OCI-M2 (cell line): ENCODE results near the gene IGSF21.

Experiments
- DNase-seq: peaks from one replicate; lab custom pipeline; 2025; ENCODE audit not compliant: unreplicated experiment; lab: John Stamatoyannopoulos, UW

Gene IGSF21

GRCh38 chr1:18119289-18119688 is 11.7 kb downstream of the IGSF21 start:
- no peak for DNase-seq

GRCh38 chr1:18119771-18120377 is 12.3 kb downstream of the IGSF21 start:
- no peak for DNase-seq

DNA sequence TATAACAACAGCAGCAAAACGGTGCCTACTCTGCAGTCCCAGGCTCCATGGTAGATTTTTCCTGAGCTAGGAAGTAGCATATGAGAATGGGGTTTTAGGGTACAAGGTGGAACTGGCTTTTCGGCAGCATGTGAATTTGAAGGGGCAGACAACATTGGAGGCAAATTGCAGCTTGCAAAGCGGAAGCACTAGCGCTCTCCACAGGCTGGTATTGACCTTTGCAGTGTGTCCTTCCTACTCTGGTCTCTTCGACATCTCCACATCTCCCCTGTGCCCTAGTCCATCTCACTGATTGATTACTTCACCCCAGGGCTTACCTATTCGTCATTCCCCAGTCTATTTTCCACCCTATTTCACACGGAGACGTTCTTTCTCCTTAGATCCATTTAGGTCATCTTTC is 13.0 kb downstream of the IGSF21 start:
- no peak for DNase-seq

- DNase-seq, result no peak
Observed at GRCh38 chr1:18121072-18121820, 13.6 kb downstream of the IGSF21 start.

- DNase-seq, result no peak
Observed at GRCh38 chr1:18123467-18123992, 15.9 kb downstream of the IGSF21 start.

GRCh38 chr1:18124977-18125376 is 17.4 kb downstream of the IGSF21 start:
- DNase-seq, result no peak

DNA sequence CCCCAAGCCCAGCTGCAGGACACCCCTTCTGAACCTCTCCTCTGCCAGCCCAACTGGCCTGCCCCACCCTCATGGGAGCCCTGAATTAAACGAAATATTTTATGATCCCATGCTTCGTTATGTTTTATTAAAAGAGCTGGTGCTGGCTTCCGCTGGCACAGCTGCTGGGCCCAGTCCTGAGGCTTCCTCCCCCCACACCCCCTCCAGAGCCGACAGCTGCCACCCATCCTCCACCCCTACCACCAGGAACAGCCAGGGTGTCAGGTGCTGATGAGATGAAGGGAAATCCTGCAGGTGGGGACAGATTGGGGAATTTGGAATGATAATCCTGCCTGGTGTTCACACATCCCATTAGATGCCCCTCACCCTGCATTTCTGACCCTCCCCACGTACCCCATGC is 19.0 kb downstream of the IGSF21 start:
- DNase-seq, result no peak

DNA sequence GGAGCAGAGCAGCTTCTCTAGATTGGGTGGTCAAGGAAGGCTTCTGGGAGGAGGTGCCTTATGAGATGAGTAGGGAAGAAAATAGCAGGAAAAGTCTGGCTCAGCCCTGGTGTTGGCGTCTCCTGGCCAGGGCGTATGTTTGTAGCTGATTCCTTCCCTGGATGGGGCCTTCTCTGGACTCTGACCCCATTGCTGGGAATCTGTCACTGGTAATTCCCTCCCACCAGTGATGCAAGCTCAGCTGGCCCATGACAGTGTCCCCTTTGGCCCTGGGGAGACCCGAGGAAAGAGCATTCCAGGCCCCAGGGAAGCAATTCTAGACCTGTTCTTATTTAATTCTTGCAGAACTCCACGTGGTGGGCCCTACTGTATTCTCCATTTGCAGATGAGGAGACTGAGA is 20.7 kb downstream of the IGSF21 start:
- DNase-seq, result no peak

DNA sequence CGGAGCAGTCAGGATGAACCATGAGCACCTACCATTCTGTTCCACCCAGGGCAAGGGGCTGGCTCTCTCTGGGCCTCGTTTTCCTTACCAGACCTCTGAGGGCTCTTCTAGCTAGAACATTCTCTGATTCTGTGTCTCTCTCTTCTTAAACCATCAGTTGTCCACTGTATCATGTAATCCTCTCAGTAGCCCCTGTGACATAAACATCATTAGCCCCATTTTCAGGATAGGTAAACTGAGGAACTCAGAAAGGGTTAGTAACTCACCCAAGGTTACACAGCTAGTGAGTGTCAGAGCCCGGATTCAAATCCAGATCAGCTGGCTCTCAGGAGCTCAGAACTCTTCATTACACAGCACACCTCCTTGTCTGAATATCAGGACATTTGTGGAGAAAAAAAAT is 22.8 kb downstream of the IGSF21 start:
- no peak for DNase-seq

GRCh38 chr1:18132022-18132710 is 24.6 kb downstream of the IGSF21 start:
- no peak for DNase-seq

DNA sequence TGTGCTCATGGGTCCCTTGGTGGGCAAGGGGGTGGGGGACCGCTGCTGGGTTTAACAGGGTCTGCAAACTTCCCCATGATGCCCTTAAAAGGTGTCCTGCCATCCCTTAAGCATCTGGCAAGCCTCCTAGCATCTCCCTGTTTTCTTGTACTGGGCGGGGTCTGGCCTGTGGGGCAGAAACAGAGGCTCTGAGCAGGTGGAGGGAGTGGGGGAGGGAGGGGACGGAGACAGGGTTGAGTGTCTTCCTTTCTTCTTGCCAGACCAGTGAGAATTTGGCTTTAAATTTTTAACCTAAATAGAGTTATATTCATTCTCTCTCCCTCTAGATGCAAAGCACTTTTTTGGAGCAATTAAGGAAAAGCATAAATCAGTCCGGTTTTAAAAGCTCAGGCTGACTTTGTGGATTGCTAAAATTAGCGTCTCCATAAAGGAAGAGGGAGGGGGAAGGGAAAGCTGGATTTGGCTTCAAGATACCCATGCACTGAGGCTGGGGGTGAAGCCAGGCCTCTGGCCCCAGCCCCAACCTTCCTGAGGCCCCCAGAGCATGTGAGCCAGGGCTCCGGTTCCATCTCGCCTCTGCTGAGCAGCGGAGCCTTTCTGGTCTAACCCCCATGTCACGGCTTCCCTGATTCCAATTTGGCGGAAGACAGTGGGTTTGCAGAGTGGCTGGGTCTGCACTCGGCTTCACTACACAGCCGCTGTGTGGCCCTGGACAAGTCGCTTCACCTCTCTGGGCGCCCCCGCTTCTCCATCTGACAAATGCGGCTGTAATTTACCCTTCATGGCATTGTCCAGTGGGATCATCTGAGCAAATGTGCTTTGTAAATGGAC is 25.3 kb downstream of the IGSF21 start:
- no peak for DNase-seq

GRCh38 chr1:18134324-18135046 is 26.9 kb downstream of the IGSF21 start:
- no peak for DNase-seq

DNA sequence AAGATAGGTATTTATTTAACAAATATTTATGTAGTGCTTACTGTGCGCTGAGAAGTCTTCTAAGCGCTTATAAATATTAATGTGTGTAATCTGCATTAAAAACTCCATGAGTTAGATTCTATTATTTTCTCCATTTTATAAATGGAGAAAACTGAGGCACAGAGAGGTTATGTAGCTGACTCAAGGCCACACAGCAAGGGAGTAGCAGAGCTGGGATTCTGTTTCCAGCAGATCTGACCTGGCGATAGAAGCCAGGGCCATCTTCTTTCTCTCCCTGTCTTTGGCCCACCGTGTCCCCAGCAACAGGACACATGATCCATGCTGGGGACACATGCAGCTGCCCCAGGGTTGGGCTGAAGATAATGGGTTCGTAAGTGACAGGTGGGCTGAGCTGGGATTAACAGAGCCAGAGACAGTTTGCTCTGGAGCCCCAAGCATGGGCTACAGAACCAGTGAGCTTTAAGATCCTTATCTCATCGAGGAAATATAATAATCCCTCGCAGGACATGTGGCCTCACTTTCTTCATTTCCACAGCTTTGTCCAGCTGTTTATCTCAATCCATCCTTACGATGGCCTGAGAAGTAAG is 30.3 kb downstream of the IGSF21 start:
- DNase-seq, result no peak

DNA sequence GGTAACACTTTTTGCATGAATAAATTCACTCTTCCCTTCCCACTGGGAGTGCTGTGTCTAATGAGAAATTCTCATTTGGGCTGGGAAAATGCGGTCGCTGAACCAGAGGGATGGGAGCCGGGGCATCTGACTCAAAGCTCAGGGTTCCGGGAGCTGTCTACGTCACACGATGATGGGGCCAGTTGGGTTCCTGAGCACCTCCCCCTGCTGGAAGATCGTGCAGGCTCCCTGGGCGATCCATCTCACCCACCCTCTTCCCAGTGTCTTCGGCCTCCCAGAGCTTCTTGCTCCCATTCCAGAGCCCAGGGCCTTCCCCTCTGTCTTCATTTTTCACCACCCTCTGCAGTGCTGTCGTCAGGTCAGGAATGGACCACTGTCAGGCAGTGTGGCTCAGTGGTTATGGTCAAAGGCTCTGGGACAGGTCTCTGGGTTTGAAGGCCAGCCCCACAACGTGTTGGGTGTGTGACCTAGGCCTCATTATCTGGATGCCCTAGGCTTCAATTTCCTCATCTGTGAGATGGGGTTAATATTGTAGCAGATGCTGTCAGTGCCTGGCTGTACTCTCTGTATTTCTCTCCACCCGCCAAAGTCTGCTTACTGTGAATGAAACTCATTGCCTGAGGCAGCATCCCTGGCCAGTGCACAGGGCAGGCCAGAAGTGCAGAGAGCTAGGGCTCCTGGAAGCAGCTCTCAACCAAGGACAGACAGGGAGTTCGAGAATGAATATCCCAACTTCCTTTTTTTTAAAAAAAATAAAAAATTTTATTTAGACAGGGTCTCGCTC is 31.8 kb downstream of the IGSF21 start:
- DNase-seq, result no peak

- no peak for DNase-seq
Observed at GRCh38 chr1:18140411-18140810, 32.8 kb downstream of the IGSF21 start.

DNA sequence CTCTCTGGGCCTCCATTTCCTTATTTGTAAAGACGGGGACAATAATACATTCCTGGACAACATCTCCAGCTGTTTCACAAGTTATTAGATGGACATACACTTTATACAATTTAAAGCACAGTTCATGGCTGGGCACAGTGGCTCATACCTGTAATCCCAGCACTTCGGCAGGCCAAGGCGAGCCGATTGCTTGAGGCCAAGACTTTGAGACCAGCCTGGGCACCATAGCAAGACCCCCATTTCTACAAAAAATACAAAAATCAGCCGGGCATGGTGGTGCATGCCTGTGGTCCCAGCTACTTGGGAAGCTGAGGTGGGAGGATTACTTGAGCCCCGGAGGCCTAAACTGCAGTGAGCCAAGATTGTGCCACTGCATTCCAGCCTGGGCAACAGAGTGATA is 34.1 kb downstream of the IGSF21 start:
- no peak for DNase-seq

DNA sequence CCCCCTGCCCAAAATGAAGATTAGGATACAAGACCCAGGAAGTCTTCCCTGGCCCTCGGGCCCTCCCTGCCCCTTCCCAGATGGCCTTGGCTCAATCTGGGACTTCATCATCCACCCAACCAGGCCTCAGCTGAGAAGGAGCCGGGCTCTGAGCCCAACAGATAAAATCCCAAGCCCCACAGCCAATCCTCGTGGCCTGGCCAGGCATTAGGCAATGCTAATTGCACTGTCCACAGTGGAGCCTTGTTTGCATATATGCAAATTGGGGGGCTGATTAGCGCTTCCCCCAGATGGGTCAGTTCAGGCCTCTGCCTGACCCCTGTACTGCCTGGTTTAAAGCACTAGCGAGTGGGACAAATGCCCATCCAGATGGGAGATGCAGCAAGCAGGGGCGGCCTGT is 34.9 kb downstream of the IGSF21 start:
- no peak for DNase-seq

- no peak for DNase-seq
Observed at GRCh38 chr1:18142969-18143368, 35.4 kb downstream of the IGSF21 start.

GRCh38 chr1:18144062-18144461 is 36.5 kb downstream of the IGSF21 start:
- no peak for DNase-seq
